KBM-7 (cell line): ENCODE data around the gene RNASE13.
A peak's percentile ranks its signal among the peaks of the same experiment; 100 is the strongest.

Experiments used
- DNase-seq: peaks from one replicate; pipeline ENCODE4 v3.0.0-alpha.2; 2015
- in situ Hi-C: fragments of 300-500 bp; cut with MboI; formaldehyde crosslinking; loops from 2 replicates; pipeline ENCODE4 v1.14.3; 2020; ENCODE audit warnings: low sequenced_read_pairs, low pct_unique_long_range_greater_than_20kb, mixed read lengths

The RNASE13 gene

DNA sequence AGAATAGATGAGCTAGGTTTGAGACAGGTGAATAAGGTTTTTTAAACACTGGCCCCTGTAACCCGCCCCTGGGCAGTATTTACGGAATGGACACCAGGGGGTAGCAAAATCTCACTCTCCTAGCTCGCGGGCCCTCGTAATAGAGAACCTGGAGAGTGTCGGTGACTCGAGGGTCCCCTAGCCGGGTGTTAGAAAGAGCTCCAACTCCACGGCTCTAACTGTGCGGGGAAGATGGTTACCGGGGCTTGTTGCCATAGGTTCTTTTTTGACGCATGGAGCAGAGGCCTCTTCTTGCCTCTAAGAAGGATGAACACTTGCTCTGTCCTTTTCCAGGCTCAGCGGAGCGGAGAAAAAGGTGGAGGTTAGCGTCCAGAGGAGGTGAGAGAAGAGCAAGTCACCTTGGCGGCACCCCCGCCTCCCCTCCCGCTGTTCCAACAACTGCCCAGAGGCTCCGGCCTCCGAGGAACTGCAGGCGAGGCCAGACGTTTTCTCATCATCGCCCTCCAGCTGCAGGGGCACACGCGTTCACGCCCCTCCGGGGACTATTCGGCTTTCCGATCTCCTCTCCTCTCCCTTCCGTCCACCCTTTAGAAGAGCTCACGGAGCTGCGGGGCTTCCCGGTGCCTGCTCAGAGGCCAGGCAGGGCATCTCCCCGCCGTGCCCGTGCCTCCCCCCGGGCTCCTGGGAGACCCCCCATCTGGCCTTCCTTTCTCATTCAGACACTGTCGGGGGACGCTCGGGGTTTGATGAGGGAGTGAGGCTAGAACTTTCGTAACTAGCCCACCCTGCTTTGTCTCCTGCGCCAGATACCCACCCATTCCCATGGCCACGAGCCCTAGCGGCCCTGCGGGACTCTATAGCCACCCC, 34.1 kb upstream of the RNASE13 start:
- in situ Hi-C loops, result no loop called here
- DNase-seq, result peak; percentile 72

DNA sequence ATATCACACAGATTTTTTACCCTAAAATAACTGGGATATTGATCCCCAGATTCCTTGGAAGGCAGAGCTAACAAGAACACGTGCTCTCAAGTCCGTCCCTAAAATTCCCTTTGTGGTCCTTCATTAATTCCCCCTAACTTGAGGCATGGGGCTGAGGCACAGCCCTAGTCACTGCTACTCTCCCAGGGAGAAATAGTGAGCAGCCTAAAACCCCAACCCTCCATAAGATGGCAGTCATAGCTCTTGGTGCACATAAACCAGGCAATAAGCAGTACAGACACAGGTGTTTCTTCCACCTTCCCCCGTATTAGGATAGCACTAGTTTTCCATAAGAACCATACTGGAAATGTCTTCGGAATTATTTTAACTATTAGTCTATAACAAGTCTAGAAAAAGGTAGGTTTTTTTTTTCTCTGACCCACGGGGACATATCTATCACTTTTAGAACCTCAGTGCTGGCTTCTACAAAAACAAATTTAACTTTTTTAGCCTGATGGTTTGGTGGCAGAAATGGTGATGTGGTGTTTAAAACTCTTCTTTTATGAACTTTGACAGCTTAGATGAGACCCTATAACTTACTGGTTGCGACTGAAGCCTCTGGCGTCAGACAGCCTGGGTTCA, 32.4 kb upstream of the RNASE13 start:
- in situ Hi-C loops, result no loop called here
- peak; percentile 34 for DNase-seq

DNA sequence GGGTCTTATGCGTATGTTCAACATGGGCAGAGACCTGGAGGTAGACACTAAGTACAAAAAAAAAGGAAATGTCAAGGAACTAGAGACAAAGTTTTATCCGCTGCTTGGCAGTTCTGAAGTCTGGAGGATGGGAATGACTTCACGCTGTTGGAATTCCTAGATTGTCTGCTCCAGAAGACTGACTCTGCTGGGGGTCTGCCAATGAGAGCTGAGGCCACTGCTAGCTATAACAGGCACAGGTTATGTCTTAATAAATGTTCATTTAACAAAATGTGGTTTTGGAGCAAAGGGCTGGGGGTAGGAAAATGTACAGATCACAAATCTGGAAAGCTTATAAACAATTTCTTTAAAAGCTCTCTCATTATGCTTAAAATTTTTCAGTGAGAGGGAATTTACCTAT, 28.9 kb upstream of the RNASE13 start:
- no peak for DNase-seq
- in situ Hi-C loops, result no loop called here

DNA sequence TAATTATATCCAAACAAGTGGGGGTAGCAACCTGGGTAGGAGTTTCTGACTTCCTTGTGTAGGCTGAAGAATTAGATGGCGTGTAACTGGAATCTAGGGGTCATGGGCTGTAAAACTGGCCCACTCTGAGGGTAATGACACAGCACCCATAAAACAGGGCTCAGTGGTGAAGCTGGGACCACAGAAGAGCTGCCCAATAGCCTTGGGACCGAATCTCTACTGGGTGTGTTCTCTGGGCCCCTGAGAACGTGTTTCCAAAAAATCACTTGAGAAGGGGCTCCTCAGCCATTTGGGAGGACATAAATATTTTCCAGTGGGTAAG, 26.7 kb upstream of the RNASE13 start:
- no peak for DNase-seq
- in situ Hi-C loops, result no loop called here

DNA sequence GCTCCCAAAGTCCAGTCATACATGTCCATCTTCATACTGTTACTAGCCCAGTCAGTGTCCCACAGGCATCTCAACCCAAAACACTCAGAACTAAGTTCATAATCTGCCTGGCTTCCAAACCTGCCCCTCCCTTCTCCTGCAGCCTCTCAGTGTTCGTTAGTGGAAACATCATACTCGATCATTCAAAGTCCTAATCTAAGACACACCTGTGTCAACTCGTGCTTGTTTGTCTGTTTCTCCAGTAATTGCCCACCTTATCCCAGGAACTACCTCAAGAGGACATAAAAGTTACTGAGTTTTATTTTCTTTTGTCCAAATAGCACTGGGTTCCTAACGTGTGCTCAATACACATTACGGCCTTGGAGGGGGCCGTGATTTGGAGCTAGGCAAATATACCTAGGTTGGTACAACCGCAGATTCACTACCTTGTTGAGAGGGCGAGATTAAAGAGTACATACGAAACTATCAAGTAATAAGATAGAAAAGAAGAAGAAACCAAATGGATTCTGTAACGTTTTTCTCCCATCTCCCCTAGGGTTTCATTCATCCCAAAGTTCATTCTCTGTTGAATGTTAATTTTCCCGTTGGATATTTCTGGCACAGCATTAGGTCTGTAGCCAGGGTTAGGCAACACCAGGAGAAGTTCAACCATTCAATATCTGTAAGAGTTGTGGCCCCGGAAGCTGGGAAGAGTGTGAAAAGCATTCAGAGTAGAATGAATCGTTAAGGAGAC, 26.2 kb upstream of the RNASE13 start:
- in situ Hi-C loops, result no loop called here
- no peak for DNase-seq

DNA sequence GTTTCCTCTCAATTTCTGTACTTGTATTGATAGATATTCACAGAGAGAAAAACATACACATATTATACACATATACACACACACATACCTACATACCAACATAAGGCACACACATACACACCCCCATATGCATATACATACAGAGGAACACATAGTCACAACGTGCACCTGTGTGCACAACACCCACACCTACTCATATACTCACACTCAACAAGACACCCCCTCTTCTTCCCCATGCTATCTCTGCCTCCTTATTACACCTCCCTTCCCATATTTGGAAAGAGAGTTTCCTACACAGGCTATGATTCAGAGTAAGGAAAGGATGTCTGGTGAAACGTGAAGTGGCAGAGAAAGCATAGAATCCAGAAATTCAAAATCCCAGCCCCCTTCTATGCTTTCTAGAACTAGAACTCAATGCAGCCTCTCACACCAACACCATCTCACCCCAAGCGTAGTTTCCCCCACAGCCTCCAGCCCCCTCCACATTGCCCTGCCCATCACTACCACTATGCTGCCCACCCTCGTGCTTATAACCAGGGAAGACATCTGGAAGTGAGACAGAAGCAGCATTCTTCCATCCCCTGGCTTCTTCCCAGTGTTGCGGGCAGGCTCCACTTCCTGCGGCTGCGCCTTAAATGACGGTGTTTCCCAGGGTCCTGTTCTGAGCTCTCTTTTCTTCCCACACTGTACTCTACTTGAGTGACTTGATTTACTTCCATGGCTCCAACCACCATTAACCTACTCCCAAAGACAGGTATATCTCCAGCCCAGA, 25.4 kb upstream of the RNASE13 start:
- no peak for DNase-seq
- in situ Hi-C loops, result no loop called here

DNA sequence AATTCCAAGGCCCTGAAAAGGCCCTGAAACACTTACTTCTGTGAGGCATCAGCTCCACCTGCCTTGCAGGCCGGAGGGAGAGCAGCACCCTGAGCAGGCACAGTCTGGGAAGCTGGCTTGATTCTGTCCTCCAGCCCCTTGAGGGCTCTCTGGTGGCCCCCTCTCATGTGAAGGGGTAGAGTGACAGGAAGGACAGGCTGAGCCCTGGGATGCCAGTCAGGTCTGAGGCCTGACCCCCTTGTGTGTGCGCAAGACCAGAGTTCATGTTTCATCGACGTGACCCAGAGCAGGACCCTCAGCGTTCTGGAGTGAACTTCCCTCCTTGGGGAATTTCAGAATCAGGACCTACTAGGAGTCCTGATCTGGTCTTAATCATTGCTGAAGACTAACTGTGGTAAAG, 24.3 kb upstream of the RNASE13 start:
- in situ Hi-C loops, result no loop called here
- DNase-seq, result no peak

DNA sequence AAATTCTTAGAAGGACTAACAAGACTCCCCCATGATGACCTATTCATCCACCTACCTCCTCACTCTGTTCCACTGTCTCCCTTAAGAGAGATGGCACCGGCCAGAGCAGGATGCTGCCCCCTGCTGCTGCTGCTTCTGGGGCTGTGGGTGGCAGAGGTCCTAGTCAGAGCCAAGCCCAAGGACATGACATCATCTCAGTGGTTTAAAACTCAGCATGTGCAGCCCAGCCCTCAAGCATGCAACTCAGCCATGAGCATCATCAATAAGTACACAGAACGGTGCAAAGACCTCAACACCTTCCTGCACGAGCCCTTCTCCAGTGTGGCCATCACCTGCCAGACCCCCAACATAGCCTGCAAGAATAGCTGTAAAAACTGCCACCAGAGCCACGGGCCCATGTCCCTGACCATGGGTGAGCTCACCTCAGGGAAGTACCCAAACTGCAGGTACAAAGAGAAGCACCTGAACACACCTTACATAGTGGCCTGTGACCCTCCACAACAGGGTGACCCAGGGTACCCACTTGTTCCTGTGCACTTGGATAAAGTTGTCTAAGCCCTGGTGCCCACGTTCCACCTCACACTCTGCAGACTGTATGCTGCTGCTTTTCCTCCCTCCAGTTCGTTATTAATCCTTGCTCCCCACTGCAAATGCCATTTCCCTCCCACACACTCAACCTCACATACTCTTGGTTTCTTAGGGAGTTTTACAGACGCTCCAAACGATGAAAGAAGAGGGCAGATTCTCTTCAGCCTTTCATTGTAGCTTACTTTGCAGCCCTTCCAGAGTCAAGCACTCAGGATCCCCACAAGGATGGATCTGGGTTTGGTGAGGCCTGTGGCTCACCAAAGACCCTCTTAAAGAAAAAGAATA, 23.4 kb upstream of the RNASE13 start, which contains the start of gene RNASE8:
Gene RNASE8, plus strand, starts transcription at position 20 of the 873 bp plus-strand sequence. Its CDS starts 71 bp downstream, at position 91.
- DNase-seq, result no peak
- in situ Hi-C loops, result no loop called here

DNA sequence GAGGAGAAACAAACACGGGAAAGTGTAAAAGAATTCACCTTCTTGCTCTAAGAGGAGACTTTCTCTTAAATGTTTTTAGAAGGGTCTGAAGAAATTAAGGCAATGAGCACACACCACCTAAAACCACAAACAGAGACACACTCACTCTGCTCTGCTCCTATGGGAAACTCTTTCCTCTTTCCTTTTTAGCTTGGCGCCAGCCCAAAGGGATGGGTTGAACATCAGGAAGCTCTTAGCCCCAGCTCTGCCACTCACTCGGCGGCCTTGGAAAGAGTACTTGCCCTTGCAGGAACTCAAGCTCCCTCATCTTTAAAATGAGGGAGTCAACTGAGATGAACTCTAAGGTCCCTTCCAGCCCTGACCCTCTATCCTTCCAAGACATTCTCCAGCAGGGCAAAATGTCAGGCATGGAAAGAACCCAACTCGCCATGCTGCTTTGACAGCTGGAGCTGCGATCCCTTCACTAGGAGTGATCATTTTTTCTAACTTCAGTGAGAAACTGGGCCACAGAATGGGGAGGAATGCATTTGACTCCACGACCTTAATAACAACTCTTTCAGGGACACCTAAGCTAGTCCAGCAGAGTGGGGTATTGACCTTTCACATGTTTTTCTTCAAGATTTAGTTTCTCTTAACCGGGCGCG, 22.0 kb upstream of the RNASE13 start:
- in situ Hi-C loops, result no loop called here
- no peak for DNase-seq

DNA sequence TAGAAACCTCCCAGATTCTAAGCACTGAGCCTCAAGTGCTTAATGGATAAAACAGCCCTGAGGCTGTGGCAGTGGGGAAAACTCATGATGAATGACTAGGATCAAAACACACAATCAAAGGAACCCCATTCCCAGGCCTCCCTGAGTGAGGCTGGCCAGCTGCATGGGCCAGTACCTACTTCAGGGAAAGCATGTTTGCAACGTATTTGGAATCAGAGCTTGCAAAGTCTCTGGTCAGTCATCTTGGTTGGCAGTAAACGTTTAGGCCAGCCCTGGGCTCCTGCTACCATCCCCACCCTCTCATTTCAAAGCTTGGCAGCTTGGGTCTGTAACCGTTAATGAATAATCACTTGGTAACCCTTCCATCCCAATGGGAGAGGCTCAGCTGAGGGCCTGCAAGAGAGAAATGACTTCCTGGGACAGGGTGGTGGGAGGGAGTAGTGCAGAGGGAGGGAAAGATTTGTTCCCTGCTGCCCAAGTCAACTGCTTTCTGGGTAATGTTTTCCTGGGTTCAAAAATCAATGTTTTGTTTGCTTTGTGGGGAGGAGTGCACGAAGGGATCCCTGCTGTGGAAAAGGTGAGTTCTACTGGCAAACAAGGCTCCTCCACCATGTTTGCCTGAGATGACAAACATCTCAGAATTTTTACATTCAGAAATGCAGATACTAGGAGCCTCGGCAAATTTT, 21.0 kb upstream of the RNASE13 start:
- DNase-seq, result no peak

DNA sequence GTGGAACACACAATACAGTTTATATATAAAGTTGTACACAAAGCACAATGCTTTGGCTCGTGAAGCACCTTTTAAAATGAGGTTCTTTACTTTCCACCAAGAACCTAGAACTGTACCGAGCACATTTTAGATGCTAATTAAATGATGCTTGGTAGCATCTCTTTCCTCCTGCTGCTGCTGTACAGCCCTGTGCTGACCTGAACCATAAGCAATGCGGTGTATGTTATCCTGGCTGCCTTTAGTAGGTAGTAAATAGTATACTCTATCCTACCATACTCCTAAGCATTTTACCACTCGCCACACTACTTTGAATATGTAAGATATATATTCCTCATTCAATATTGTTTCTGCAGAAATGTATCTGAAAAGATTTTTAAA, 20.1 kb upstream of the RNASE13 start:
- DNase-seq, result no peak
- in situ Hi-C loops, result no loop called here

More for the DNA sequence above, 21.0 kb upstream of the RNASE13 start:
- in situ Hi-C loops, result no loop called here

DNA sequence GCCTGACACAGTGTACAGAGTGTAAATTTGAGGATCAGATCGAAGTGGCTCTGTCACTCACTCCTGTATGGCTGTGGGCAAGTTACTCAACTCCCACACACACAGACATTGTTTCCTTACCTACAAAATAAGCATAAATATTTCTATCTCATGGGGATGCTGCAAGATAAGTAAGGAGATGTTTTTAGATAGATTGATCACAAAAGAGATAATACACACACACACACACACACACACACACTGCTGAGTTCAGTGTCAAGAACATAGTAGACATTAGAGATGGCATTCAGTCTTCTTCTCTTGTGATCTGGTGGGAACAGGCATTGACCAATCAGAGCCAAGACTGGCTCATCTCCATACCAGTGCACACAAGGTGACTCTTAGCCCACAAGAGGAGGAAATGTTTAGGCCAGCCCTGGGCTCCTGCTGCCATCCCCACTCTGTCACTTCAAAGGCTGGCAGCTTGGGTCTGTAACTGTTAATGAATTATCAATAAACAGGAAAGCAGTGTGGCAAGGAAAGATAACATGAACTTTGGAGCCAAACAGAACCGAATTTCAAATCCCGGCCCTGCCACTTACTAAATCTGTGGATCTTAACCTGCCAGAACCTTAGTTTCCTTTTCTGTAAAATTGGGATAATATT, 19.6 kb upstream of the RNASE13 start:
- in situ Hi-C loops, result no loop called here
- no peak for DNase-seq

DNA sequence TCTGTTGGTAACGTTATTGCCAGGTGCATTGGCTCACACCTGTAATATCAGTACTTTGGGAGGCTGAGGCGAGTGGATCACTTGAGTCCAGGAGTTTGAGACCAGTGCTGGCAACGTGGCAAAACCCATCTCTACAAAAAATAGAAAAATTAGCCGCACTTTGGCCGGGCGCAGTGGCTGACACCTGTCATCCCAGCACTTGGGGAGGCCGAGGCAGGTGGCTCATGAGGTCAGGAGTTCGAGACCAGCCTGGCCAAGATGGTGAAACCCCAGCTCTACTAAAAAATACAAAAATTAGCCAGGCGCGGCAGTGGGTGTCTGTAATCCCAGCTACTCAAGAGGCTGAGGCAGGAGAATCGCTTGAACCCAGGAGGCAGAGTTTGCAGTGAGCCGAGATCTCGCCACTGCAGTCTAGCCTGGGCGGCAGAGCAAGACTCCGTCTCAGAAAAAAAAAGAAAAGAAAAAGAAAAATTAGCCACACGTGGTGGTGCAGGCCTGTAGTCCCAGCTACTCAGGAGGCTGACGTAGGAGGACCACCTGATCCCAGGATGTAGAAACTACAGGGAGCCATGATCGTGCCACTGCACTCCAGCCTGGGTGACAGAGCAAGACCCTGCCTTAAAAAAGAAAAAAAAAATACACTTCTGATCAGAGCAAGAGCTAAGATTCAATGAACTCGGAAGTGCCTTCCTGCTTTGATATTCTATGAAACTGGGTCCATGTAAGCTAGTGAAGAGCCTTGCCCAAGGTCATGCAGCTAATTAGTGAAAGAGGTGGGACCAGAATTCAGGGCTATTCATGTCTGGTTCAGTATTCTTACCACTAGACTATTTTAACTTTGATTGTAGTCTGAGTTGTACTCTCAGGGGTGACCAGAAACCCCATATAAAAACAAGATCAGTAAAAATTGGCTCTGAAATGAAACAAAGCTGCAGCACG, 18.8 kb upstream of the RNASE13 start:
- DNase-seq, result no peak
- in situ Hi-C loops, result no loop called here

DNA sequence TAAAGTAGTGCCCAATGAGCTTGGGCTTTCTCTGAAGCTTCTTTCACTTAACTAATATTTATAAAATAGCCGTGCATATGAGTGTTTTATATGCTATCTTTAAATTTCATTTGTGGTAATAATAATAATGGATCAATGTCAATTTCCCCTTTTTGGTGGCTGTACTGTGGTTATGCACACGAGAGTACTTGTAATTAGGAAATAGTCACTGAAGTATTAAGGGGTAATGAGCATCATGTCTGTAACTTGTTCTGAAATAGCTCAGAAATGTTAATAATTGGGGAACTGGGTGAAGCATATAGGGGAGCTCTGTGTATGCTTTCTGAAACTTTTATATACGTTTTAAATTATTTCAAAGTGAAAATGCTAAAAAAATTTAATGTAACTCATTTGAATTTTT, 16.0 kb upstream of the RNASE13 start:
- no peak for DNase-seq
- in situ Hi-C loops, result no loop called here

DNA sequence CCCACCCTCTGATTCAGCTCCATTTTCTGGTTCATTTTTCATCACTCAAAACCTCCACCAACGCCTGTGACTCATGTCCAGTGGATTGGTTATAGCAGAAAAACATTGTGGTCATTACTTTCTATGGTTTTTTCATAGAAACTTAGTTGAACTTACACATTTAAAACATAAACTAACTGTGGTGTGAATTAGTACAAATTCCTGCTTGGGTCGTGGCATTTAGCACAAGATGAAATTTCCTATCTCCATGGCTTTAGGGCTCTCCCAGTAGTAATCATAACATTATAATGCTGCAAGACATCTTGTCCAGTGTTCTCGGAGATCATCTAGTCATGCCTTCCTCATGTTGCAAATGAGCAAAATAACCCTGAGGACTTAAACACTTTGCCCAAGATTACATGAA, 14.7 kb upstream of the RNASE13 start:
- no peak for DNase-seq
- in situ Hi-C loops, result no loop called here

DNA sequence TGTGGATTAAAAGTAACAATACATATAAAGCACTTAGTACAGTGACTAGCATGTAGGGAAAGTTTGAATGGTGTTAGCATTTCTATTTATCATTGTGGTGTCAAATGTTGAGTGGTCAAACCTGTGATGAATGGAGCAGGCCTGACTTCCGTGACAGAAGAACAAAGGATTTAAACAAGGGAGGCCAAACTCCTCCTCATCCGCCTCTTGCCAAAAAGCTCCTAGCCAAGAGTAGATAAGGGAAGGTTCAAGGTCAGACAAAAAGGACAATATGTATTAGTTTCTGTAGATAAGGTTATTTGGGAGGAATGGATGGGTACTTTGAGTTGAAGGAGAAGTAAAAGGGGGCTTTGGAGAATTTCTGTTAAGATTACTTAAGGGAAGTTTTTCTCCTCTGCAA, 14.0 kb upstream of the RNASE13 start:
- no peak for DNase-seq
- in situ Hi-C loops, result no loop called here
